B cell (primary cell): ENCODE results near the gene IFNG-AS1. TPM values are rescaled to one million over a fixed set of nuclear protein-coding genes. Genes with fewer than 3 reads are reported as not detected.

ENCODE experiments used
- ATAC-seq: fragments of 200-7000 bp; cut with Tn5 transposase; one replicate; pipeline ENCODE4 v1.10.0; 2021; ENCODE audit warnings: low read depth, mild to moderate bottlenecking, moderate number of reproducible peaks, moderate library complexity
- CTCF ChIA-PET: fragments of 350-600 bp; sonication (Branson Sonifier 250); formaldehyde crosslinking; loops from one replicate; lab custom pipeline; 2021; ENCODE audit warnings: antibody characterized with exemption, inconsistent platforms; lab: Charles Lee
- POLR2A ChIA-PET: fragments of 350-600 bp; sonication (Branson Sonifier 250); formaldehyde crosslinking; loops from one replicate; lab custom pipeline; 2021; ENCODE audit warnings: antibody characterized with exemption; lab: Charles Lee
- DNase-seq: peaks from one replicate; pipeline ENCODE4 v3.0.0; 2013
- H2AFZ ChIP-seq: 2 replicates; pipeline ENCODE4 v1.6.1; 2012; ENCODE audit warnings: mild to moderate bottlenecking, low read depth, low read length; ENCODE audit not compliant: insufficient read depth, poor library complexity, severe bottlenecking
- H3K27ac ChIP-seq, 2 donors: 1 replicate in 1 of 2; 2 replicates in 1 of 2; pipeline ENCODE4 v1.5.1; 2012 to 2013; ENCODE audit warnings: low read length in 2 of 2, mild to moderate bottlenecking in 2 of 2, moderate library complexity in 1 of 2
- H3K27me3 ChIP-seq, 4 experiments: fragments of 200-600 bp in 1 of 4; sonication (generic) in 1 of 4; replicated peaks in 1 of 4; 1 replicate in 2 of 4; 2 replicates in 2 of 4; pipeline versions ENCODE4 v1.6.1 to v1.7.0; 2013 to 2016; ENCODE audit warnings: low read length in 3 of 4, mild to moderate bottlenecking in 2 of 4, mixed read lengths in 1 of 4, moderate library complexity in 1 of 4; ENCODE audit not compliant: insufficient read depth in 4 of 4, control insufficient read depth in 3 of 4; ENCODE audit errors: control extremely low read depth in 1 of 4
- H3K36me3 ChIP-seq, 2 experiments: replicated peaks in 1 of 2; 1 replicate in 1 of 2; 2 replicates in 1 of 2; pipeline versions ENCODE4 v1.6.1 to v1.7.1; 2013; ENCODE audit warnings: low read length in 1 of 2; ENCODE audit not compliant: insufficient read depth in 2 of 2, control insufficient read depth in 1 of 2; ENCODE audit errors: control extremely low read depth in 1 of 2, extremely low read depth in 1 of 2
- H3K4me1 ChIP-seq, 2 donors: fragments of 200-600 bp in 1 of 2; sonication (generic) in 1 of 2; 1 replicate in 1 of 2; 2 replicates in 1 of 2; pipeline versions ENCODE4 v1.5.1 to v1.6.1; 2013 to 2017; ENCODE audit warnings: low read length in 2 of 2; ENCODE audit not compliant: control insufficient read depth in 2 of 2, insufficient read depth in 2 of 2
- H3K4me2 ChIP-seq: replicated peaks from 2 replicates; pipeline ENCODE3; 2012; ENCODE audit warnings: mild to moderate bottlenecking, low read depth, low read length; ENCODE audit not compliant: poor library complexity, severe bottlenecking
- H3K4me3 ChIP-seq, 5 experiments: fragments of 200-600 bp in 1 of 5; sonication (generic) in 1 of 5; 1 replicate in 3 of 5; 2 replicates in 2 of 5; pipeline versions ENCODE4 v1.5.1 to v1.7.0; 2011 to 2016; ENCODE audit warnings: low read length in 4 of 5, mild to moderate bottlenecking in 4 of 5, low read depth in 2 of 5, control low read depth in 1 of 5, moderate library complexity in 1 of 5; ENCODE audit not compliant: insufficient read depth in 1 of 5; ENCODE audit errors: control extremely low read depth in 1 of 5, extremely low read depth in 1 of 5
- H3K79me2 ChIP-seq: fragments of 200-600 bp; sonication (generic); one replicate; pipeline ENCODE4 v1.6.0; 2016; ENCODE audit warnings: low read length; ENCODE audit not compliant: control insufficient read depth, insufficient read depth
- H3K9ac ChIP-seq: fragments of 200-600 bp; sonication (generic); 2 replicates; pipeline ENCODE4 v1.6.1; 2017; ENCODE audit warnings: mild to moderate bottlenecking, low read length, moderate library complexity
- H3K9me3 ChIP-seq, 3 donors: one replicate each; pipeline versions ENCODE4 v1.6.1 to v1.7.1; 2013; ENCODE audit warnings: low read length in 2 of 3; ENCODE audit not compliant: control insufficient read depth in 2 of 3, insufficient read depth in 1 of 3; ENCODE audit errors: control extremely low read depth in 1 of 3
- H4K20me1 ChIP-seq: 2 replicates; pipeline ENCODE4 v1.6.0; 2012; ENCODE audit warnings: mild to moderate bottlenecking, low read length; ENCODE audit not compliant: insufficient read depth, control insufficient read depth, poor library complexity, severe bottlenecking
- H3K27ac Mint-ChIP-seq: one replicate; pipeline ENCODE4 v1.8.0; 2021; ENCODE audit warnings: mixed read lengths
- H3K27me3 Mint-ChIP-seq: one replicate; pipeline ENCODE4 v1.8.0; 2021; ENCODE audit warnings: mixed read lengths
- H3K4me1 Mint-ChIP-seq: one replicate; pipeline ENCODE4 v1.8.0; 2021; ENCODE audit warnings: mixed read lengths
- H3K4me3 Mint-ChIP-seq: one replicate; pipeline ENCODE4 v1.8.0; 2021; ENCODE audit warnings: mixed read lengths
- H3K9me3 Mint-ChIP-seq: one replicate; pipeline ENCODE4 v1.8.0; 2022; ENCODE audit warnings: mixed read lengths; ENCODE audit not compliant: insufficient read depth
- CTCF ChIP-seq: fragments of 200-600 bp; IDR thresholded peaks from one replicate; pipeline ENCODE4 v1.8.0; 2022; ENCODE audit warnings: antibody characterized with exemption, mild to moderate bottlenecking
- EZH2 ChIP-seq: IDR thresholded peaks from 2 replicates; pipeline ENCODE4 v1.6.1; 2012; ENCODE audit warnings: borderline replicate concordance, low read depth, mild to moderate bottlenecking, moderate library complexity, low read length; ENCODE audit not compliant: insufficient read depth, poor library complexity, severe bottlenecking
- WGBS: methylation state at CpG from one replicate; pipeline ENCODE4 v1.1.5; 2013; ENCODE audit warnings: missing lambda C conversion rate; ENCODE audit not compliant: insufficient coverage; 5-methylcytosine and 5-hydroxymethylcytosine counted together
- intact Hi-C: fragments of 100-400 bp; cut with micrococcal nuclease; formaldehyde crosslinking; loops from one replicate; pipeline ENCODE4 v1.10.0; 2022
- polyA plus RNA-seq: library from polyadenylated mRNA; depleted of rRNA; stranded (reverse); fragments of >200 nt; gene quantifications from 2 replicates; pipeline ENCODE4 v1.2.3, GENCODE V29; 2012
- total RNA-seq, 2 donors: library from RNA; stranded (reverse); fragments of 120-200 nt in 1 of 2; gene quantifications; 1 replicate in 1 of 2; 2 replicates in 1 of 2; pipeline versions ENCODE4 v1.2.3 to v1.2.4, GENCODE V29; 2013 to 2022

Gene IFNG-AS1
- total and polyA plus RNA-seq, 2 donors (not counting 1 experiment from before 2014, with no cell fraction given), result 1.8 to 19.0 TPM

GRCh38 chr12:68067762-68068376, 78.6 kb downstream of the IFNG-AS1 start:
- CTCF ChIA-PET, result interaction anchor here (1.1 kb wide), 1 partner anchor 14 kb away, joined by 3 read pairs; no protein-coding TSS in a partner anchor
- peaks cover 5% of the 10 kb centered on the region for H3K9me3 Mint-ChIP-seq
- DNase-seq (no peak), ATAC-seq (no peak)
- no peak overlapping the region for H3K27ac Mint-ChIP-seq
- Histone ChIP-seq H3K9ac (no peak overlapping the region), H3K4me1 (peaks cover 5 to 30% of the 10 kb centered on the region in 2 donors), H3K79me2 (no peaks in the 10 kb centered on the region), H3K4me3 (no peak overlapping the region), H2AFZ (no peak overlapping the region), H3K27ac (no peak overlapping the region), H3K4me2 (no peak overlapping the region), H3K27me3 (no peaks in the 10 kb centered on the region), H4K20me1 (no peaks in the 10 kb centered on the region), H3K36me3 (no peaks in the 10 kb centered on the region), H3K9me3 (peaks cover 1 to 20% (median 7%) of the 10 kb centered on the region in 3 donors)
- 96% methylated on average over 5 of the region's 6 CpGs for WGBS
- no peaks in the 10 kb centered on the region for H3K27me3 Mint-ChIP-seq
- POLR2A ChIA-PET, result no interaction called here
- no peak overlapping the region for H3K4me3 Mint-ChIP-seq
- intact Hi-C loops, result no loop called here
- peaks cover 45% of the 10 kb centered on the region for H3K4me1 Mint-ChIP-seq
- TF ChIP-seq EZH2 (no peak), CTCF (no peak)

- Mint-ChIP-seq H3K4me1 (peaks cover 43% of the 10 kb centered on the region), H3K27ac (no peak overlapping the region), H3K9me3 (peaks cover 5% of the 10 kb centered on the region), H3K4me3 (no peak overlapping the region), H3K27me3 (no peaks in the 10 kb centered on the region)
- H3K4me2 ChIP-seq, result no peak overlapping the region
- ATAC-seq (no peak), DNase-seq (no peak)
- H3K9me3 ChIP-seq, result peaks cover 1 to 14% (median 7%) of the 10 kb centered on the region in 3 donors
- POLR2A ChIA-PET, result no interaction called here
- no peaks in the 10 kb centered on the region for H3K79me2 ChIP-seq
- H3K27ac ChIP-seq, result no peak overlapping the region
- H4K20me1 ChIP-seq, result no peaks in the 10 kb centered on the region
- no peaks in the 10 kb centered on the region for H3K36me3 ChIP-seq
- no peak overlapping the region for H2AFZ ChIP-seq
- TF ChIP-seq CTCF, result no peak
- no peak for TF ChIP-seq EZH2
- WGBS, result 77% methylated on average over 3 of the region's 3 CpGs
- H3K4me3 ChIP-seq, result no peak overlapping the region
- H3K27me3 ChIP-seq, result no peaks in the 10 kb centered on the region
- H3K9ac ChIP-seq, result no peak overlapping the region
- peaks cover 5 to 30% of the 10 kb centered on the region in 2 donors for H3K4me1 ChIP-seq
- CTCF ChIA-PET, result no interaction called here
- intact Hi-C loops, result no loop called here
Observed at GRCh38 chr12:68069275-68069674, 80.0 kb downstream of the IFNG-AS1 start.
